Lung (tissue), 12 donors: ENCODE data around the gene THADA. TPM values are rescaled to one million over a fixed set of nuclear protein-coding genes. Genes with fewer than 3 reads are reported as not detected.

Source experiments
- ATAC-seq: fragments of 200-7000 bp; cut with Tn5 transposase; one replicate; pipeline ENCODE4 v1.9.1; 2020; ENCODE audit warnings: moderate number of reproducible peaks; ENCODE audit not compliant: insufficient read depth, low FRiP score
- DNase-seq, 3 donors: peaks; one replicate each; pipeline ENCODE4 v3.0.0-alpha.2; 2013 to 2017
- H3K27ac ChIP-seq, 2 donors: one replicate each; pipeline ENCODE4 v1.5.1; 2013; ENCODE audit warnings: mild to moderate bottlenecking in 2 of 2, moderate library complexity in 2 of 2, control low read depth in 1 of 2, inconsistent platforms in 1 of 2, low read depth in 1 of 2, low read length in 1 of 2
- H3K27me3 ChIP-seq, 3 donors: one replicate each; pipeline ENCODE4 v1.5.1; 2013; ENCODE audit warnings: low read length in 2 of 3; ENCODE audit not compliant: control insufficient read depth in 3 of 3, insufficient read depth in 3 of 3
- H3K36me3 ChIP-seq, 4 donors: one replicate each; pipeline ENCODE4 v1.5.1; 2013; ENCODE audit warnings: low read length in 4 of 4, mild to moderate bottlenecking in 1 of 4, moderate library complexity in 1 of 4; ENCODE audit not compliant: control insufficient read depth in 4 of 4, insufficient read depth in 4 of 4
- H3K4me1 ChIP-seq, 5 donors: one replicate each; pipeline ENCODE4 v1.5.1; 2013; ENCODE audit warnings: low read length in 5 of 5, mild to moderate bottlenecking in 2 of 5, moderate library complexity in 1 of 5; ENCODE audit not compliant: control insufficient read depth in 5 of 5, insufficient read depth in 5 of 5
- H3K4me3 ChIP-seq: one replicate; pipeline ENCODE4 v1.5.1; 2013; ENCODE audit warnings: mild to moderate bottlenecking, control low read depth, moderate library complexity
- H3K9ac ChIP-seq, 2 donors: one replicate each; pipeline ENCODE4 v1.5.1; 2013; ENCODE audit warnings: low read length in 2 of 2, control low read depth in 1 of 2; ENCODE audit not compliant: insufficient read depth in 1 of 2
- H3K9me3 ChIP-seq, 4 donors: one replicate each; pipeline ENCODE4 v1.5.1; 2013; ENCODE audit warnings: low read length in 3 of 4, mild to moderate bottlenecking in 1 of 4, moderate library complexity in 1 of 4; ENCODE audit not compliant: control insufficient read depth in 4 of 4, insufficient read depth in 3 of 4
- CTCF ChIP-seq: IDR thresholded peaks from 2 replicates; pipeline ENCODE4 v1.5.1; 2012; ENCODE audit warnings: mild to moderate bottlenecking; ENCODE audit errors: control extremely low read depth, extremely low read depth
- WGBS, 2 donors: extraction: QIAGEN DNeasy Blood & Tissue Kit; methylation state at CpG; one replicate each; pipeline ENCODE4 v1.1.7; 2013; 5-methylcytosine and 5-hydroxymethylcytosine counted together
- polyA plus RNA-seq, 2 donors: library from polyadenylated mRNA; stranded (reverse); fragments of 200-250 nt; gene quantifications; one replicate each; pipeline ENCODE4 v1.2.1, GENCODE V29; 2013
- total RNA-seq, 2 donors: library from RNA; depleted of rRNA in 1 of 2; stranded (reverse); fragments of >200 nt in 1 of 2; gene quantifications; one replicate each; pipeline ENCODE4 v1.2.1, GENCODE V29; 2014 to 2021
- donor health status: control.
- donor health status: control.
- donor health status: Bipolar disorder and iron deficiency.
- donor health status: healthy.
- donor health status: DM: yes; HTN: yes; CAD: no.

The THADA gene
- total and polyA plus RNA-seq, 4 donors: 11.3 to 72.5 (median 25.2) TPM

- H3K4me3 ChIP-seq: no peak overlapping the region
- no peak for ATAC-seq
- no peak overlapping the region for H3K27ac ChIP-seq
- TF ChIP-seq CTCF: no peak
- H3K27me3 ChIP-seq: no peaks in the 10 kb centered on the region
- peak in 2 of 3 donors; percentile 67 to 85 for DNase-seq
- no peaks in the 10 kb centered on the region for H3K9me3 ChIP-seq
- no peaks in the 10 kb centered on the region for H3K36me3 ChIP-seq
- H3K9ac ChIP-seq: no peak overlapping the region
- H3K4me1 ChIP-seq: peaks cover 4 to 32% (median 21%) of the 10 kb centered on the region in 5 donors
Measured at GRCh38 chr2:43311276-43311675, 284.6 kb downstream of the THADA start.

- Histone ChIP-seq H3K27ac (no peak overlapping the region), H3K36me3 (no peaks in the 10 kb centered on the region), H3K4me1 (peaks cover 4 to 36% (median 21%) of the 10 kb centered on the region in 5 donors), H3K27me3 (no peaks in the 10 kb centered on the region), H3K9ac (no peak overlapping the region), H3K4me3 (no peak overlapping the region), H3K9me3 (no peaks in the 10 kb centered on the region)
- no peak for TF ChIP-seq CTCF
- WGBS, 2 donors: 55 to 67% methylated on average over 1 of the region's 1 CpG
- ATAC-seq (no peak), DNase-seq (no peak)
Measured at GRCh38 chr2:43309935-43310334, 285.9 kb downstream of the THADA start.

- H3K27ac ChIP-seq: no peak overlapping the region
- no peaks in the 10 kb centered on the region for H3K36me3 ChIP-seq
- no peak for TF ChIP-seq CTCF
- WGBS, 2 donors: 98 to 100% methylated on average over 3 of the region's 3 CpGs
- no peak overlapping the region for H3K9ac ChIP-seq
- no peak overlapping the region for H3K4me3 ChIP-seq
- H3K4me1 ChIP-seq: peaks cover 11 to 35% (median 17%) of the 10 kb centered on the region in 5 donors
- ATAC-seq: no peak
- DNase-seq: no peak
- H3K27me3 ChIP-seq: no peaks in the 10 kb centered on the region
- no peaks in the 10 kb centered on the region for H3K9me3 ChIP-seq
Measured at GRCh38 chr2:43307973-43308372, 287.9 kb downstream of the THADA start.

- 75 to 78% methylated on average over 2 of the region's 2 CpGs for WGBS, 2 donors
- Histone ChIP-seq H3K4me1 (peaks cover 6 to 34% (median 17%) of the 10 kb centered on the region in 5 donors), H3K27ac (no peak overlapping the region), H3K27me3 (no peaks in the 10 kb centered on the region), H3K9ac (no peak overlapping the region), H3K36me3 (no peaks in the 10 kb centered on the region), H3K4me3 (no peak overlapping the region), H3K9me3 (no peaks in the 10 kb centered on the region)
- DNase-seq (no peak), ATAC-seq (no peak)
- no peak for TF ChIP-seq CTCF
Measured at GRCh38 chr2:43307046-43307445, 288.8 kb downstream of the THADA start.
